LNCAP (cell line): ENCODE data around the gene RGL4.

Source experiments
- TF ChIP-seq, protein P1 (sequence below): fragments of 450-650 bp; IDR thresholded peaks from 2 replicates; pipeline ENCODE4 v1.5.1; 2017; ENCODE audit warnings: mild to moderate bottlenecking

The RGL4 gene

DNA sequence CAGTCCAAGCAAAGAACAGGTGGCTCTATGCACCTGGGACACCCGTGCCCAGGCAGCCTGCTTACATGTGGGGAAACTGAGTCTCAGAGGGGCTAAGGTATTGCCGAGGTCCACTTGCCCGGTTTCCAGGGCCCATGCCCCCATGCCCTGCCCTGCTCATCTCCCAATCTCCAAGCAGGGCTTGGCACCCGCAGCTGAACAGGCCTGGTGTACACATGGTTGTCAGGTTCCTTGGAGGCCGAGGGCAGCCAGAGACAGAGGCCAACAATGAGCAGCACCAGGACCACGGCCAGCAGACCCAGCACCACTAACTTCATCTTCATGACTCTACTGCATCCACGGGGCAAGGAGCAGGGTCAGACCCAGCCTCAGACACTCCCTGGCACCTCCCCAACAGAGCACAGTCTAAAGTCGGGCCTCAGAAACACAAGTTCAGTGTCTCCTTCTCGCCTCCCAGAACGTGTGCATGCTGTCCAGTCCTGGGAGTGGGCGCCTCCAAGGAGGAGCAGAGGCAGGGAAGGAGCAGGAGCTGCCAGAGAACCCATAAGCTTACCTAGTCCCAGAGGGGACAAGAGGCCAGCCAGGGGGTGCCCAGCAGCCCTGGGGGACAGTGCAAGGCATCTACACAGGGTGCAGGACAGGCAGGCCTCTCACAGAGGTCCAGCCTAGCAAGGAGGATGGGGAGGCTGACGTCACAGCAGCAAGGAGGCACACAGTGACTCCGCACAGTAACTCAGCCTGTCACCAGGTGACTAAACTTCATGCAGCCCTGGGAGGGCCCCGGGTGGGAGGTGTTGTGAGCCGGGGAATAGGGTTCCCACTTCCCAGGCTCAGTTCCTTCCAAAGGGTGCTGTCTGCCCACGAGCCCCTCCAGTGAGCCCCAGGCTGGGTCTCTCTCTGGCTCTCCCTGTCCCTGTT, 20.2 kb upstream of the RGL4 start:
- TF ChIP-seq, protein P1, sequence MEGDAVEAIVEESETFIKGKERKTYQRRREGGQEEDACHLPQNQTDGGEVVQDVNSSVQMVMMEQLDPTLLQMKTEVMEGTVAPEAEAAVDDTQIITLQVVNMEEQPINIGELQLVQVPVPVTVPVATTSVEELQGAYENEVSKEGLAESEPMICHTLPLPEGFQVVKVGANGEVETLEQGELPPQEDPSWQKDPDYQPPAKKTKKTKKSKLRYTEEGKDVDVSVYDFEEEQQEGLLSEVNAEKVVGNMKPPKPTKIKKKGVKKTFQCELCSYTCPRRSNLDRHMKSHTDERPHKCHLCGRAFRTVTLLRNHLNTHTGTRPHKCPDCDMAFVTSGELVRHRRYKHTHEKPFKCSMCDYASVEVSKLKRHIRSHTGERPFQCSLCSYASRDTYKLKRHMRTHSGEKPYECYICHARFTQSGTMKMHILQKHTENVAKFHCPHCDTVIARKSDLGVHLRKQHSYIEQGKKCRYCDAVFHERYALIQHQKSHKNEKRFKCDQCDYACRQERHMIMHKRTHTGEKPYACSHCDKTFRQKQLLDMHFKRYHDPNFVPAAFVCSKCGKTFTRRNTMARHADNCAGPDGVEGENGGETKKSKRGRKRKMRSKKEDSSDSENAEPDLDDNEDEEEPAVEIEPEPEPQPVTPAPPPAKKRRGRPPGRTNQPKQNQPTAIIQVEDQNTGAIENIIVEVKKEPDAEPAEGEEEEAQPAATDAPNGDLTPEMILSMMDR = no peak

DNA sequence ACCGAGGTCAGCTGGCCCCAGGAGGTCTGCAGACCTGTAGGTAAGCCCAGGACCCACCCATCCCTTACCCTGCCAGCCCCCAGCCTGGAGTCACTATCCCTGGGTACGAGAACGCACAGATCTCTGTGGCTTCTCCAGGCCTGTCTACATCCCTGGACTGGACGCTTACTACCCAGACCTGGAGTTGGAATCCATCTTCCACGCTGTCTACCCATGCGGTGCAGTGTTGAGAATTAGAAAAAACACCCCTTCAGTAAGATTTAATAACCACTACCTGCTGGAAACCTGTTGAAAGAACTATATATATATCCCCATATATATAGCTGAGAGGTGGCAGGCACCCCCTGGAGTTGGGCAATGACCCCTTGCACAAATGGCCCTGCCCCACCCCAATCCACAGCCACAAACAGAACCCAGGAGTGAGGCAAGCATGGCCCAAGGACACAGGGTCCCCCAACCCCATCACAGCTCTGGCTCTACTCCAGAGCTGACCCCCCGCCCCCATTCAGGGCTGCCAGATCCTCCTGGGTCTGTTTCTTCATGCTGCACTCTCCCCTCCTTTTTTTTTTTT, 17.7 kb upstream of the RGL4 start:
- TF ChIP-seq, protein P1 = no peak

DNA sequence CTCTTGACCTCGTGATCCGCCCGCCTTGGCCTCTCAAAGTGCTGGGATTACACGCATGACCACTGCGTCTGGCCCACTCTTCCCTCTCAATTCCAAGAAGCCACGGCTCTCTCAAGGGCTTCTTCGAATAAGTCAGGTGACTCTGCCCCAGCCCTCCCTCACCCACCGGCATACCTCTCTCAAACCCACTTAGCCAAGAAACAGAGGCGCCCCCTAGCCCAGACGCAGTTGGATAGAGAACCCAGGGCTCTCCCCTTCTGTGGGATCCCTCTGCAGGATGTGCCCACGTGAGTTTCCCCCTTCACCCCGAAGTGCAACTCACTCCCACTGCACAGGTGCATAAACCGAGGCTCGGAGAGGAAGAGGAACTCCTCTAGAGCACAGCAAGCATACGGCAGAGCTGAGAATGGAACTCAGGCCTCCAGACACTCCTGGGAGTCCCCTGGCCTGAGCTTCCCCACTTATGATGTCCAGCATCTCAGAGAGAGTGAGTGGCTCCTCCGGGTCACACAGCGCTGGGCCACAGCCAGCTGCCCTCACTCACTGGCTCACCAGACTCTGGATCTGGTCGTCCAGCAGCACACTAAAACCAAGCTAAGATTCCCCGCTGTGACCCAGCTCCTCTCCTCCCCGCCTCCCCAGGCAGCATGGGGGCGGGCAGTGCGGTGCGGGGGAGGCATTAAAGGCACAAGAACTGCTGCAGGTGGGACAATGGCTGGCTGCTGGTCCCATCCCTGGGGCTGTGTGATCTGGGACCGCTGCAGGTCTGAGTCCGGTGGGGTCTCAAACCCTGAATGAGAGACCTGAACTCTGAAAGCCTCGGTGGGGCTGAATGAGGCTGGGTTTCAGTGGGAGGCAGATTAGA, 16.8 kb upstream of the RGL4 start:
- TF ChIP-seq, protein P1 = no peak

DNA sequence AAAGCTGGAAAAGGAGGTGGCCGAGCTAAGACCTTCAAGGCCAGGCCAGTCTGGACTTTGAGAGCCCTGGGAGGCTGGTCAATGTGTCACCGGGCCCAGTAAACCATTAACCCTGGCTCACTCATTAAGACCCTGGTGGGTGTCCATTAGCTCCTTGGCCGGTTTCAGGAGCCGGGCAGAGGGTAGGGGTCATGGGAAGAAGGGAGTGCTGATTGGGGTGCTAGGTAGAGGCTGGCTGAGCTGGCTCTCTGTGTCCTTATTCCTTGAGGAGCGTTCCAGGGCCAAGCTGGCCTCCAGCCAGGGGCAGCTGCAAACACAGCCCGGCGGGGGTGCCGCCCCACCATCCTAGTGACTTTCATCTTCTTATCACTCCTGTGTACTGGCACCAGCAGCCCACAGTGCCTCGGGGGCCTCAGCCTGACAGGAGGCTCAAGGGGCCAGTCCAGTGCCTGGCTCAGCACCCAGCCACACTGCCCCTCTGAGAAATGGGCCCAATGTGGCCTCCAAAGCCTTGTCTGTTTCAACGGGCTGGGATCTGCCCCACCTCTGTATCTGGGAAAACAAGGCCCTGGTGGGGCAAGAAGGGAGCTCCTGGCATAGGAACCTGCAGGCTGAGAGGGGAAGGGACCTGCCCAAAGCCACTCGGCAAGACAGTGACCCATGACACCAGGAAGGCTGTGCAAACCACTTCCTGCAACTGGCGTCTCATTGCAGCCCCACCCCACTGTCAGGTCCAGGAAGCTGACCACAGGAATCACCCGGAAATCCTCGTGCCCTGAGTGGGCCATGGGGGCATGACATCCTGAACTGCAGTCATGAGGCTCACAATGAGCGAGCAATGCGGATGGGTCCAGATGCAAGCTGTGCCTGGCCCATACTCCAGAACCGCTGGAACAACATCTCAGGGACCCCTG, 15.1 kb upstream of the RGL4 start:
- TF ChIP-seq, protein P1 = no peak

DNA sequence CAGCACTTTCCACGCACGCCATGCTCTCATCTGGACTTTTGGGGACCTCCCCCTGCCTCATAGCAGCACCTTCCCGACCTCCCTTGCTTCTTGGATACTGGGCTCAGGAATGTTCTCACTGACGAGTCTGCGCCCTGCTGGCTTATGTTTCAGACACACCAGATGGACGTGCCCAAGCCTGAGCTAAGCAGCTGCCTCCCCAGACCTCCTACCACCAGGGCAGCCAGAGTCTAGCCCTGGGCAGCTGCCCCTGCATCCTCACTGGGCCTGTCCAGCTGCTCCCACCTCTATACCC, 13.2 kb upstream of the RGL4 start:
- TF ChIP-seq, protein P1 = no peak

DNA sequence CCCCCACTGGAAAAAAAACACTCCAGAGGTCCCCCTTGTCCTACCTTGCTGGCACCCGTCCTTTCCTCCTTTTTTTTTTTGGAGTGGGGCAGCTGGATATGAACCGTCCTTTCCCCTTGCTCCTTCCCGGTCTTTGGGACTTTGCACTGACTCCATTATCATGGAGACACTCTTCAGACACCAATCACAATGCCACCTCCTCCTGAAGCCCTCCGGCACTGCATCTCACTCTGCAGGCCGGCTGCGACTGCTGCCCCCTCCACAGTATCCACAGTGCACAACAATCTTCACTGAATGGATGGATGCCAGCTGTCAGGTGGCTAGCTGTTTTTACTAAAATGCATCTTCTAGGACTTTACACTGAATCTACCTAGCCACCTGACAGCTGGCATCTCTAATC, 12.7 kb upstream of the RGL4 start:
- TF ChIP-seq, protein P1 = no peak
